Measurements from ENCODE around the gene NFATC3. TPM values are rescaled to one million over a fixed set of nuclear protein-coding genes. Genes with fewer than 3 reads are reported as not detected.

Gene NFATC3
- total and polyA plus RNA-seq, 2 of the 8 experiments (the other 6 are each of a cell fraction or from before 2014, with no cell fraction given), result 17.6 to 34.5 TPM

- TF ChIP-seq POLR2A (IDR thresholded peaks at IDR 0.05; ENCODE audit: control extremely low read depth in 1 of 2, low read depth in 2 of 2, low read length in 2 of 2), result no peak
These were observed 5.4 kb downstream of the NFATC3 start (continued) for GRCh38 chr16:68090533-68090932.

All from H1 (cell line).